Esophagus (tissue), 2 donors: ENCODE measurements around the gene MYADM. TPM values are rescaled to one million over a fixed set of nuclear protein-coding genes. Genes with fewer than 3 reads are reported as not detected.
A peak's percentile ranks its signal among the peaks of the same experiment; 100 is the strongest.

Experiments used
- H3K27ac ChIP-seq, 2 donors: one replicate each; pipeline ENCODE4 v1.5.1; 2013; ENCODE audit warnings: low read depth in 2 of 2, mild to moderate bottlenecking in 2 of 2, inconsistent platforms in 1 of 2, low read length in 1 of 2, moderate library complexity in 1 of 2
- H3K27me3 ChIP-seq, 2 donors: one replicate each; pipeline ENCODE4 v1.6.1; 2013; ENCODE audit warnings: low read length in 2 of 2, control low read depth in 1 of 2, mild to moderate bottlenecking in 1 of 2; ENCODE audit not compliant: insufficient read depth in 2 of 2, control insufficient read depth in 1 of 2
- H3K36me3 ChIP-seq, 2 donors: one replicate each; pipeline ENCODE4 v1.6.1; 2013; ENCODE audit warnings: low read length in 1 of 2; ENCODE audit not compliant: control insufficient read depth in 2 of 2, insufficient read depth in 2 of 2
- H3K4me1 ChIP-seq, 2 donors: one replicate each; pipeline ENCODE4 v1.6.1; 2013; ENCODE audit warnings: low read length in 1 of 2; ENCODE audit not compliant: control insufficient read depth in 2 of 2, insufficient read depth in 2 of 2
- H3K4me3 ChIP-seq, 2 donors: one replicate each; pipeline ENCODE4 v1.5.1; 2013; ENCODE audit warnings: low read length in 2 of 2, mild to moderate bottlenecking in 2 of 2, low read depth in 1 of 2, moderate library complexity in 1 of 2
- H3K9me3 ChIP-seq, 2 donors: one replicate each; pipeline ENCODE4 v1.6.1; 2013; ENCODE audit warnings: mild to moderate bottlenecking in 2 of 2, low read depth in 1 of 2, low read length in 1 of 2, moderate library complexity in 1 of 2; ENCODE audit not compliant: control insufficient read depth in 2 of 2, insufficient read depth in 1 of 2
- WGBS, 2 donors: extraction: QIAGEN DNeasy Blood & Tissue Kit; methylation state at CpG; one replicate each; pipeline ENCODE4 v1.1.7; 2013; 5-methylcytosine and 5-hydroxymethylcytosine counted together
- polyA plus RNA-seq, 2 donors: library from polyadenylated mRNA; stranded (reverse); fragments of 200-250 nt; gene quantifications; one replicate each; pipeline ENCODE4 v1.2.3, GENCODE V29; 2013
- donor health status: healthy with polysubstance abuse.
- donor health status: Bipolar disorder and iron deficiency.

MYADM gene
- polyA plus RNA-seq, 2 donors: 9.3 to 20.4 TPM

- H3K27me3 ChIP-seq: no peaks in the 10 kb centered on the region
- H3K4me3 ChIP-seq: no peak overlapping the region
- WGBS, 2 donors: 84 to 85% methylated on average over 17 of the region's 17 CpGs
- no peaks in the 10 kb centered on the region for H3K9me3 ChIP-seq
- peaks cover 0 to 7% of the 10 kb centered on the region in 2 donors for H3K36me3 ChIP-seq
- no peak overlapping the region for H3K27ac ChIP-seq
- peaks cover 0 to 4% of the 10 kb centered on the region in 2 donors for H3K4me1 ChIP-seq
Measured at GRCh38 chr19:53875602-53876325, 8.1 kb downstream of the MYADM start.

- WGBS, 2 donors: 80 to 84% methylated on average over 5 of the region's 6 CpGs
- H3K27ac ChIP-seq: no peak overlapping the region
- no peaks in the 10 kb centered on the region for H3K27me3 ChIP-seq
- peaks cover under 1 to 6% of the 10 kb centered on the region in 2 donors for H3K4me1 ChIP-seq
- H3K9me3 ChIP-seq: no peaks in the 10 kb centered on the region
- H3K4me3 ChIP-seq: no peak overlapping the region
- H3K36me3 ChIP-seq: peaks cover 0 to 7% of the 10 kb centered on the region in 2 donors
Measured at GRCh38 chr19:53876651-53877224, 9.1 kb downstream of the MYADM start.

GRCh38 chr19:53877361-53877766 is 9.7 kb downstream of the MYADM start:
- H3K4me3 ChIP-seq: no peak overlapping the region
- H3K27ac ChIP-seq: no peak overlapping the region
- H3K4me1 ChIP-seq: peaks cover 4 to 12% of the 10 kb centered on the region in 2 donors
- no peaks in the 10 kb centered on the region for H3K9me3 ChIP-seq
- peaks cover 0 to 7% of the 10 kb centered on the region in 2 donors for H3K36me3 ChIP-seq
- 63 to 66% methylated on average over 10 of the region's 10 CpGs for WGBS, 2 donors
- H3K27me3 ChIP-seq: peaks cover 0 to 3% of the 10 kb centered on the region in 2 donors

- Histone ChIP-seq H3K9me3 (no peaks in the 10 kb centered on the region), H3K4me3 (peak overlapping the region; percentile 48 to 53), H3K27me3 (peaks cover 0 to 8% of the 10 kb centered on the region in 2 donors), H3K36me3 (peaks cover 0 to 5% of the 10 kb centered on the region in 2 donors), H3K4me1 (peaks cover 4 to 12% of the 10 kb centered on the region in 2 donors), H3K27ac (no peak overlapping the region)
- WGBS, 2 donors: 47 to 49% methylated on average over 12 of the region's 12 CpGs
Measured at GRCh38 chr19:53878776-53879139, 11.1 kb downstream of the MYADM start.

- Histone ChIP-seq H3K4me1 (peaks cover 4 to 12% of the 10 kb centered on the region in 2 donors), H3K27me3 (peaks cover 0 to 14% of the 10 kb centered on the region in 2 donors), H3K4me3 (peak overlapping the region; percentile 48 to 53), H3K9me3 (no peaks in the 10 kb centered on the region), H3K27ac (no peak overlapping the region), H3K36me3 (no peaks in the 10 kb centered on the region)
- 1 to 2% methylated on average over 50 to 51 of the region's 51 CpGs for WGBS, 2 donors
Measured at GRCh38 chr19:53879140-53880081, 11.7 kb downstream of the MYADM start.

- H3K4me1 ChIP-seq: peaks cover 4 to 12% of the 10 kb centered on the region in 2 donors
- 27 to 31% methylated on average over 6 of the region's 6 CpGs for WGBS, 2 donors
- no peaks in the 10 kb centered on the region for H3K9me3 ChIP-seq
- H3K27me3 ChIP-seq: peaks cover 0 to 14% of the 10 kb centered on the region in 2 donors
- H3K4me3 ChIP-seq: no peak overlapping the region
- H3K36me3 ChIP-seq: no peaks in the 10 kb centered on the region
- H3K27ac ChIP-seq: no peak overlapping the region
Measured at GRCh38 chr19:53880711-53881481, 13.2 kb downstream of the MYADM start.

GRCh38 chr19:53881482-53882390 is 14.1 kb downstream of the MYADM start, which contains the start of gene PRKCG:
PRKCG (plus strand) TSS chr19:53882197; CDS start chr19:53882495, 298 bp downstream.
- WGBS, 2 donors: 2 to 4% methylated on average over 22 to 49 of the region's 49 CpGs
- Histone ChIP-seq H3K27ac (no peak within 1 kb of the TSS), H3K36me3 (no peaks in the 10 kb centered on the region), H3K27me3 (peaks cover 0 to 14% of the 10 kb centered on the region in 2 donors), H3K9me3 (no peaks in the 10 kb centered on the region), H3K4me1 (peaks cover 4 to 12% of the 10 kb centered on the region in 2 donors), H3K4me3 (peak within 1 kb of the TSS in 1 of 2 donors; percentile 9)

- Histone ChIP-seq H3K36me3 (no peaks in the 10 kb centered on the region), H3K27me3 (peaks cover 0 to 14% of the 10 kb centered on the region in 2 donors), H3K4me3 (no peak overlapping the region), H3K4me1 (peaks cover 4 to 12% of the 10 kb centered on the region in 2 donors), H3K27ac (no peak overlapping the region), H3K9me3 (no peaks in the 10 kb centered on the region)
- WGBS, 2 donors: 7 to 9% methylated on average over 18 of the region's 18 CpGs
Measured at GRCh38 chr19:53882391-53883050, 14.8 kb downstream of the MYADM start.
